ENCODE results near the gene FAM83D.
"Not testable (repeated sequence)": the region's sequence is repeated elsewhere in the genome, so short reads cannot be mapped to it uniquely, and the experiment has no call there.

FAM83D gene

DNA sequence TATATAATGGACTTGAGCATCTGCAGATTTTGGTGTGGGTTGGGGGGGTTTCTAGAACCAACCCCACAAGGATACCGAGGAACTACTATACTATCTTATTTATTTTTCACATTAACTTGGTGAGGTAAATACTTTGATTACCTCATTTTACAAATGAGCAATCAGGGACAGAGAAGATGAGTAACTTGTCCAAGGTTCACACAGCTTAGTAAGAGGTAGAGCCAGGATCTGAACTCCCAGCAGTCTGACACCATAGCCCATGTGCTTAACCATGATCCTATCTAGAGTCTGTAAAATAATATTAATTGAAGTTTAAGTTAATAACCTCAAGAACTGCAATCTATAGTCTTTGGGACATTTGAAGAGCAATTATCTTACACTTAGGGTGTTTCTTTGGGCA is 64.5 kb downstream of the FAM83D start:
- Mint-ChIP-seq H3K36me3 (peaks cover 29% of the 10 kb centered on the region), H3K27me3 (no peaks in the 10 kb centered on the region), H3K4me1 (peaks cover 17% of the 10 kb centered on the region), H3K4me3 (no peak overlapping the region), H3K9me3 (no peaks in the 10 kb centered on the region), H3K27ac (no peak overlapping the region)
- no peak for ATAC-seq

DNA sequence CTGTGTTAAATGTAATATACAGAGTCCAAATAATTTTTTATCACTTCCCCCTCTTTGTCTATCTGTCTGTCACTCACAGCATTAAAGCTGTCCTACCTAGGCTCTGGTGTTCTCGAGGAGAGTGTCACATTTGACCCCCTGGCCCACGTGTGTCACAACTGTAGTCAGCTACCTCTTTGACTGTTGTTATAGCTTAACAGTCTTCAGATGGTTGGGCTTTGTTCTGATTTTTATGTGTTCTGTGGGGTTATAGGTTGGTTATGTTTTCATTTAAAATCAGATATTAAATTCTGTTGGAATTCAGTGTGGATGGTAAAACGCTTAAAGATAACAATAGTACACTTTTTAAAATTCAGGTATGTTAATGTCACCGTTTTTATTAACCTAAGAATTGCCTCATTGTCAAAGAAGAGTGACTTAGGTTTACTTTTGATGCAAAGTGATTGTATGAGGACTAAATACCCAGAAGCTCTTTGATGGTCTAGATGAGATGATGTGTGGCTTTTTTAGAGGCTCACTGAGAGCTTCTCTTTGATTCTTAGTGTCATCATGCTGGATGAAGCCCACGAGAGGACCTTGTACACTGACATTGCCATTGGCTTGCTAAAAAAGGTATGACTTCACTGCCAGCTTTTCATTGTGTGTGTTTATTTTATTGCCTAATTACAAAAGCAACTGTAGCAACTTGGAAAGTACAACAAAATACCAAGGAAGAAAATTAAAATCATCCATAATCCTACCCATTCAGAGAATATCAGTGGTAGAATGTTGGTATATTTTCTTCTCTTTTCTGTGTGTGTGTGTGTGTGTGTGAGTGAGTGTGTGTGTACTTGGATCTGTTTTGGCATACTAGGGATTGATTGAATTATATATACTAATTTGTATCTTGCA is 65.8 kb downstream of the FAM83D start:
- Mint-ChIP-seq H3K27ac (no peak overlapping the region), H3K9me3 (no peaks in the 10 kb centered on the region), H3K27me3 (no peaks in the 10 kb centered on the region), H3K4me1 (peaks cover 12% of the 10 kb centered on the region), H3K4me3 (no peak overlapping the region), H3K36me3 (peaks cover 37% of the 10 kb centered on the region)
- no peak for ATAC-seq

DNA sequence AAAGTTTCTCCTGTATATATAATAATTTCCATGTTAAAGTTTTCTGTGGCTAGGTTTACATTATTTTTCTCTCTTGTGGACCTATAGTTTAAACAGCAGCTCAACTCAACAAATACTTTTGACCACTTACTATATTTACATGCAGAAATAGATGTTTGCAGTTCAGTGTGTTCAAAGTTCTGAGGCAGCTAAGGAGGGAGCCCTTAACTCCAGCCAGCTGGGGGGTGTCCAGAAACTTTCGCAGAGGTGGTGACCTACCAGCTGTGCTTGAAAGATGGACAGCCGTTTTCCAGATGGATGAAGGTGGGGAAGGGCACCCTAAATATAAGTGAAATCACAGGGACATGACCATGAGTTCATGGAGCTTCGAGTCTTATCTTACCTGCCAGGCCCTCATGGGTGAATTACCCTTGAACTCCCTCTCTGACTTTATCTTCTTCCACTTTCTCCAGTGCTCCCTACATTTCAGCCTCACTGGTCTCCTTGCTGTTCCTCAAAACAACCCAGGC is 69.4 kb downstream of the FAM83D start:
- H3K4me1 Mint-ChIP-seq = peaks cover 13% of the 10 kb centered on the region
- peaks cover 55% of the 10 kb centered on the region for H3K36me3 Mint-ChIP-seq
- no peaks in the 10 kb centered on the region for H3K9me3 Mint-ChIP-seq
- H3K4me3 Mint-ChIP-seq = no peak overlapping the region
- no peak overlapping the region for H3K27ac Mint-ChIP-seq
- no peak for ATAC-seq
- H3K27me3 Mint-ChIP-seq = no peaks in the 10 kb centered on the region

DNA sequence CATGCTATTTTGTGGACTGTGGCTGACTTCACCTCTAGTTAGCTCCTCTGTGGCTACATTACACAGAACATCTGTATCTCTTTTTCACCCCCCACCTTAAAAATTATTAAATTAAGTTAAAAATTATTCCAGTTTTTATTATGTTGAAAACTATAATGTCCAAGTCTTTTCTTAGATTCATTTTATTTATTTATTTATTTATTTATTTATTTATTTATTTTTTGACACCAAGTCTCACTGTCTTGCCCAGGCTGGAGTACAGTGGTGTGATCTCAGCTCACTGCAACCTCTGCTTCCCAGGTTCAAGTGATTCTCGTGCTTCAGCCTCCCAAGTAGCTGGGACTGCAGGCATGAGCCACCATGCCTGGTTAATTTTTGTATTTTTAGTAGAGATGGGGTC is 70.6 kb downstream of the FAM83D start:
- not testable (repeated sequence) for H3K27me3 Mint-ChIP-seq, H3K27ac Mint-ChIP-seq, ATAC-seq, H3K4me3 Mint-ChIP-seq, H3K9me3 Mint-ChIP-seq
- peaks cover 13% of the 10 kb centered on the region for H3K4me1 Mint-ChIP-seq
- peaks cover 55% of the 10 kb centered on the region for H3K36me3 Mint-ChIP-seq

DNA sequence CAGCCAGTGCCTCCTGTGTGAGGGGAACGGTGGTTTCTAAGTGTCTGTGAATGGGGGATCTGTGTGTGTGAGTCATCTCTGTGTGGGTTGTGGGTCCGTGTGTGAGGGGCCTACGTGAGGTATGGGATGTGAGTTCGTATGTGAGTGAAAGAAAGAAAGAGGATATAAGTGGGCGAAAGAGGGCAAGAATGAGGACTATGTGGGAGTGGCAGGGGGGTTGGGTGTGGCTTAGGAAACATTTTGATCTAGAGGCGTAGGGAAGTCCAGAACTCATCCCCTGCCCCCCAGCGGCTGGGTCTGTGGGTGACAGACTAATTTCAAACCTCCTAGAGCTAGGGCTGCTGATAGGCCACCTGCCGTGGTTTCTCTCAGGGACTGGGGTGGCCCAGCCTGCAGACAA is 71.4 kb downstream of the FAM83D start:
- H3K36me3 Mint-ChIP-seq = peaks cover 51% of the 10 kb centered on the region
- peak overlapping the region; percentile 9 for H3K27ac Mint-ChIP-seq
- no peaks in the 10 kb centered on the region for H3K27me3 Mint-ChIP-seq
- ATAC-seq = peak; percentile 86
- H3K4me3 Mint-ChIP-seq = no peak overlapping the region
- H3K9me3 Mint-ChIP-seq = no peaks in the 10 kb centered on the region
- H3K4me1 Mint-ChIP-seq = peaks cover 13% of the 10 kb centered on the region

DNA sequence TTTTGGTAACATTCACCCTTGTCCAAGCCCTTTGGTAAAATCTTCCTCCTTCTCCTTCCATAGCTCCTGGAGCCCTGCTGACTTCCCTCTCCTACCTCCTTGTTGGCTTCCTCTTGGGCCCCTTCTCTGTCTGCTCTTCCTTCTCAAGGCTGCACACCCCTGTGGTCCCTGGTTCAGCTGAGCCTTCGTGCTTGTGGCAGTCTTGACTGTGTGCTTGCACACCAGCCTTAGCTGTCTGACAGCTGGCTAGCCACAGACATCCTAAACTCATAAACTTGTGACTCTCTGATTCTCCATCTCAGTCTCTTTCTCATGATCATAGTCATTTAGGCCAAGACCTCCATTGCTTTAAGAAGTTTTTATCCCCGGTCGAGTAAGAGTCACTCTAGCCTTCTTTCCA is 73.0 kb downstream of the FAM83D start:
- H3K27me3 Mint-ChIP-seq = no peaks in the 10 kb centered on the region
- H3K27ac Mint-ChIP-seq = peak overlapping the region; percentile 44
- H3K4me3 Mint-ChIP-seq = no peak overlapping the region
- H3K36me3 Mint-ChIP-seq = peaks cover 55% of the 10 kb centered on the region
- peaks cover 13% of the 10 kb centered on the region for H3K4me1 Mint-ChIP-seq
- ATAC-seq = no peak
- no peaks in the 10 kb centered on the region for H3K9me3 Mint-ChIP-seq

DNA sequence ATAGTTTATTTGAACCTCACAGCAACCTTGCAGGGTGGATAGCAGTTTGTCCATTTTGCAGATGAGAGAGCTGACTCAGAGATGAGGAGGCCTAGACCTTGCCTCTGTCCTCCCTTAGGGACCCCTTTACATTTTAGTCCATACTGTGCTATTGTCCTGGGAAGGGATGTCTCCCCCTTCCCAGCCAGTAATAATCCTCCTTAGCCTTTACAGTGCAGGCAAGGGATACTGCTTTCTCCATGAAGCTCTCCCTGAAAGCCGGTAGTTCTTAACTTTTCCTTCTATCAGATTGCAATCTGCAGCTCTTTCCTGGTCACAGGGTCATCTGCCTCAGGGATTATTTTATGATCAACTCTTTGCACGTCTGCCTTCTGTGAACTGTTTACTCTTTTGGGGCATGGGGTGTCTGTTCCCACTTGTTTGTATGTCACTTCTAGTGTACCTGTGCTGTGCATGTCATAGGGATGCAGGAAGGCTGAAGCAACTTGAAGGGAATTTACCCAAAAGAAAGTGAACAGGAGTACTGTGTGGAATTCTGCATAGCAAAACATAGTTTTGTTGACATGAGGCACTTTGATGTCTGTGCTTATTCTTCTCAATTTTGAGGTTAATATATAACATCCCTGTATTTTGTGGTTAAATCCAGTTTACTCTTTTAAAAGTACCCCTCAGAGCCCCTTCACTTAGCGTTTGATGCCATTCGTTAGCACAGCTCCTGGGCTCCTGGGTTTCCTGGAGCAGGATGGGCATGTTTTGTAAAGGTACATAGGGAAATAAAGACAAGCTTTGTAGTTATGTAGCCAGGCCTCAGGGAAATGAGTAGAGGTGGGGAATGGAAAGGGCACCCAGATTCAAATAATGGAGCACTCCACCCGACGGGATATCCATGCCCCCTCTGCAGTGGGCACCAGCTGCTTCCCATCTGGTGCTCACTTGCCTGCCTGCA is 74.0 kb downstream of the FAM83D start:
- Mint-ChIP-seq H3K27me3 (no peaks in the 10 kb centered on the region), H3K4me3 (no peak overlapping the region), H3K9me3 (no peaks in the 10 kb centered on the region), H3K4me1 (peaks cover 13% of the 10 kb centered on the region), H3K27ac (no peak overlapping the region), H3K36me3 (peaks cover 50% of the 10 kb centered on the region)
- no peak for ATAC-seq

Measured in stimulated activated memory B cell treated with anti-CD40 and anti-IgM and Interleukin-4, amounts not matched to agents 10 μg/mL and 1 μg/mL and 100 μg/mL, for 72 hours (primary cell).